C4-2B (cell line): Measurements from ENCODE around the gene IGF2BP3.
A peak's percentile ranks its signal among the peaks of the same experiment; 100 is the strongest.

Experiments
- CTCF ChIP-seq: fragments of 450-650 bp; conservative IDR thresholded peaks from 2 replicates; pipeline ENCODE4 v1.5.1; 2017; ENCODE audit warnings: mild to moderate bottlenecking
- ZFX ChIP-seq: fragments of 450-650 bp; IDR thresholded peaks from 2 replicates; pipeline ENCODE4 v1.6.1; 2017

GRCh38 chr7:23474094-23474828, 4.0 kb upstream of the IGF2BP3 start:
- TF ChIP-seq CTCF (no peak), ZFX (peak; percentile 20; the same call in 1 of the 2 replicates)
